GM21619 (cell line): Measurements from ENCODE around the gene RASSF8.

Experiments
- ATAC-seq: cut with Tn5 transposase; IDR thresholded peaks from one replicate; pipeline ENCODE4 v1.9.1; 2021; ENCODE audit not compliant: unreplicated experiment

Gene RASSF8

GRCh38 chr12:26100666-26101349 is 142.3 kb downstream of the RASSF8 start:
- ATAC-seq = no peak

GRCh38 chr12:26101350-26101734 is 142.9 kb downstream of the RASSF8 start:
- ATAC-seq = no peak

- ATAC-seq = no peak
Observed at GRCh38 chr12:26101763-26102162, 143.3 kb downstream of the RASSF8 start.

- no peak for ATAC-seq
Observed at GRCh38 chr12:26102953-26103352, 144.5 kb downstream of the RASSF8 start.

GRCh38 chr12:26106347-26106746 is 147.9 kb downstream of the RASSF8 start:
- ATAC-seq = no peak

- ATAC-seq = no peak
Observed at GRCh38 chr12:26108915-26109314, 150.4 kb downstream of the RASSF8 start.

GRCh38 chr12:26109343-26109881 is 150.9 kb downstream of the RASSF8 start:
- no peak for ATAC-seq

- no peak for ATAC-seq
Observed at GRCh38 chr12:26112232-26112631, 153.8 kb downstream of the RASSF8 start.

GRCh38 chr12:26112703-26113147 is 154.2 kb downstream of the RASSF8 start:
- ATAC-seq = no peak

GRCh38 chr12:26113181-26113654 is 154.7 kb downstream of the RASSF8 start:
- no peak for ATAC-seq

- peak; percentile 67 for ATAC-seq
Observed at GRCh38 chr12:26113853-26114719, 155.6 kb downstream of the RASSF8 start.

- ATAC-seq = no peak
Observed at GRCh38 chr12:26114720-26115401, 156.4 kb downstream of the RASSF8 start.

GRCh38 chr12:26116829-26117715 is 158.6 kb downstream of the RASSF8 start:
- no peak for ATAC-seq

- ATAC-seq = no peak
Observed at GRCh38 chr12:26118308-26118707, 159.8 kb downstream of the RASSF8 start.

- ATAC-seq = peak; percentile 36
Observed at GRCh38 chr12:26119391-26119989, 161.0 kb downstream of the RASSF8 start.

- ATAC-seq = no peak
Observed at GRCh38 chr12:26120561-26121274, 162.2 kb downstream of the RASSF8 start.

GRCh38 chr12:26121323-26122060 is 163.0 kb downstream of the RASSF8 start:
- no peak for ATAC-seq

GRCh38 chr12:26122061-26122680 is 163.7 kb downstream of the RASSF8 start:
- no peak for ATAC-seq
